Lower leg skin (tissue), 4 donors: Measurements from ENCODE around the gene SCYL1. TPM values are rescaled to one million over a fixed set of nuclear protein-coding genes. Genes with fewer than 3 reads are reported as not detected.
A peak's percentile ranks its signal among the peaks of the same experiment; 100 is the strongest.

Experiments
- DNase-seq, 2 donors: peaks; one replicate each; pipeline ENCODE4 v3.0.0-alpha.2; 2019; ENCODE audit warnings: low spot score in 2 of 2
- H3K4me3 ChIP-seq: fragments of 200-600 bp; sonication (generic); 2 replicates; pipeline ENCODE4 v1.5.1; 2017; ENCODE audit warnings: mild to moderate bottlenecking, low read depth; ENCODE audit not compliant: poor library complexity, severe bottlenecking
- POLR2A ChIP-seq, 2 donors: fragments of 450-650 bp; IDR thresholded peaks; one replicate each; pipeline ENCODE4 v1.6.1; 2016 to 2017; ENCODE audit warnings: antibody characterized with exemption in 2 of 2, mild to moderate bottlenecking in 1 of 2, moderate library complexity in 1 of 2
- WGBS, 2 donors: methylation state at CpG; one replicate each; pipeline ENCODE4 v1.1.5; 2018; 5-methylcytosine and 5-hydroxymethylcytosine counted together
- intact Hi-C: fragments of 100-400 bp; cut with DNase I; formaldehyde crosslinking; loops from one replicate; pipeline ENCODE4 v1.15.0; 2023; ENCODE audit warnings: low total_unique reads
- total RNA-seq, 4 donors: library from RNA; depleted of rRNA; stranded (reverse); fragments of >200 nt; gene quantifications; one replicate each; pipeline ENCODE4 v1.1.0, GENCODE V29; 2016
- TF ChIP-seq, protein P1 (sequence below), 3 donors: fragments of 450-650 bp; IDR thresholded peaks; one replicate each; pipeline ENCODE4 v1.5.1; 2016; ENCODE audit warnings: antibody characterized with exemption in 3 of 3, mild to moderate bottlenecking in 3 of 3, moderate library complexity in 2 of 3

The SCYL1 gene
- total RNA-seq, 4 donors from 2014 or later, result 73.1 to 103 (median 89.5) TPM

DNA sequence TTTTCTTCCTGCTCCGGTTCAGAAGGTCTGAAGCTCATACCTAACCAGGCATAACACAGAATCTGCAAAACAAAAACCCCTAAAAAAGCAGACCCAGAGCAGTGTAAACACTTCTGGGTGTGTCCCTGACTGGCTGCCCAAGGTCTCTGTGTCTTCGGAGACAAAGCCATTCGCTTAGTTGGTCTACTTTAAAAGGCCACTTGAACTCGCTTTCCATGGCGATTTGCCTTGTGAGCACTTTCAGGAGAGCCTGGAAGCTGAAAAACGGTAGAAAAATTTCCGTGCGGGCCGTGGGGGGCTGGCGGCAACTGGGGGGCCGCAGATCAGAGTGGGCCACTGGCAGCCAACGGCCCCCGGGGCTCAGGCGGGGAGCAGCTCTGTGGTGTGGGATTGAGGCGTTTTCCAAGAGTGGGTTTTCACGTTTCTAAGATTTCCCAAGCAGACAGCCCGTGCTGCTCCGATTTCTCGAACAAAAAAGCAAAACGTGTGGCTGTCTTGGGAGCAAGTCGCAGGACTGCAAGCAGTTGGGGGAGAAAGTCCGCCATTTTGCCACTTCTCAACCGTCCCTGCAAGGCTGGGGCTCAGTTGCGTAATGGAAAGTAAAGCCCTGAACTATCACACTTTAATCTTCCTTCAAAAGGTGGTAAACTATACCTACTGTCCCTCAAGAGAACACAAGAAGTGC is 26.7 kb upstream of the SCYL1 start:
- peak overlapping the region; percentile 52 for H3K4me3 ChIP-seq
- TF ChIP-seq, protein P1, sequence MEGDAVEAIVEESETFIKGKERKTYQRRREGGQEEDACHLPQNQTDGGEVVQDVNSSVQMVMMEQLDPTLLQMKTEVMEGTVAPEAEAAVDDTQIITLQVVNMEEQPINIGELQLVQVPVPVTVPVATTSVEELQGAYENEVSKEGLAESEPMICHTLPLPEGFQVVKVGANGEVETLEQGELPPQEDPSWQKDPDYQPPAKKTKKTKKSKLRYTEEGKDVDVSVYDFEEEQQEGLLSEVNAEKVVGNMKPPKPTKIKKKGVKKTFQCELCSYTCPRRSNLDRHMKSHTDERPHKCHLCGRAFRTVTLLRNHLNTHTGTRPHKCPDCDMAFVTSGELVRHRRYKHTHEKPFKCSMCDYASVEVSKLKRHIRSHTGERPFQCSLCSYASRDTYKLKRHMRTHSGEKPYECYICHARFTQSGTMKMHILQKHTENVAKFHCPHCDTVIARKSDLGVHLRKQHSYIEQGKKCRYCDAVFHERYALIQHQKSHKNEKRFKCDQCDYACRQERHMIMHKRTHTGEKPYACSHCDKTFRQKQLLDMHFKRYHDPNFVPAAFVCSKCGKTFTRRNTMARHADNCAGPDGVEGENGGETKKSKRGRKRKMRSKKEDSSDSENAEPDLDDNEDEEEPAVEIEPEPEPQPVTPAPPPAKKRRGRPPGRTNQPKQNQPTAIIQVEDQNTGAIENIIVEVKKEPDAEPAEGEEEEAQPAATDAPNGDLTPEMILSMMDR (IDR thresholded peaks at IDR 0.05), result no peak
- no peak for TF ChIP-seq POLR2A (IDR thresholded peaks at IDR 0.05)
- no peak for DNase-seq
- intact Hi-C loops, result loop anchor here (5.0 kb wide), 1 partner anchor 76 kb away; the partner anchor contains the start of gene NEAT1
- 0 to 2% methylated on average over 24 of the region's 24 CpGs for WGBS, 2 donors

DNA sequence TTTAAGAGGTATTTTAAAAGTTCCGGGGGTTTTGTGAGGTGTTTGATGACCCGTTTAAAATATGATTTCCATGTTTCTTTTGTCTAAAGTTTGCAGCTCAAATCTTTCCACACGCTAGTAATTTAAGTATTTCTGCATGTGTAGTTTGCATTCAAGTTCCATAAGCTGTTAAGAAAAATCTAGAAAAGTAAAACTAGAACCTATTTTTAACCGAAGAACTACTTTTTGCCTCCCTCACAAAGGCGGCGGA is 26.2 kb upstream of the SCYL1 start:
- 1% methylated on average over 6 of the region's 6 CpGs for WGBS, 2 donors
- no peak for TF ChIP-seq POLR2A (IDR thresholded peaks at IDR 0.05)
- TF ChIP-seq, protein P1 (IDR thresholded peaks at IDR 0.05), result no peak
- intact Hi-C loops, result loop anchor here (5.0 kb wide), 1 partner anchor 76 kb away; the partner anchor contains the start of gene NEAT1
- H3K4me3 ChIP-seq, result peak overlapping the region; percentile 52
- no peak for DNase-seq

DNA sequence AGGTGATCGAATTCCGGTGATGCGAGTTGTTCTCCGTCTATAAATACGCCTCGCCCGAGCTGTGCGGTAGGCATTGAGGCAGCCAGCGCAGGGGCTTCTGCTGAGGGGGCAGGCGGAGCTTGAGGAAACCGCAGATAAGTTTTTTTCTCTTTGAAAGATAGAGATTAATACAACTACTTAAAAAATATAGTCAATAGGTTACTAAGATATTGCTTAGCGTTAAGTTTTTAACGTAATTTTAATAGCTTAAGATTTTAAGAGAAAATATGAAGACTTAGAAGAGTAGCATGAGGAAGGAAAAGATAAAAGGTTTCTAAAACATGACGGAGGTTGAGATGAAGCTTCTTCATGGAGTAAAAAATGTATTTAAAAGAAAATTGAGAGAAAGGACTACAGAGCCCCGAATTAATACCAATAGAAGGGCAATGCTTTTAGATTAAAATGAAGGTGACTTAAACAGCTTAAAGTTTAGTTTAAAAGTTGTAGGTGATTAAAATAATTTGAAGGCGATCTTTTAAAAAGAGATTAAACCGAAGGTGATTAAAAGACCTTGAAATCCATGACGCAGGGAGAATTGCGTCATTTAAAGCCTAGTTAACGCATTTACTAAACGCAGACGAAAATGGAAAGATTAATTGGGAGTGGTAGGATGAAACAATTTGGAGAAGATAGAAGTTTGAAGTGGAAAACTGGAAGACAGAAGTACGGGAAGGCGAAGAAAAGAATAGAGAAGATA is 25.7 kb upstream of the SCYL1 start, which contains the start of gene MALAT1:
TSS of gene MALAT1 (plus strand) at position 69 of the 736 bp plus-strand sequence.
- peak; percentile 94 to 99 for DNase-seq
- TF ChIP-seq, protein P1 (IDR thresholded peaks at IDR 0.05), result no peak
- peak in 1 of 2 donors; percentile 100 for TF ChIP-seq POLR2A (IDR thresholded peaks at IDR 0.05)
- H3K4me3 ChIP-seq, result peak within 1 kb of the TSS; percentile 90
- intact Hi-C loops, result loop anchor here (5.0 kb wide), 1 partner anchor 77 kb away; the partner anchor contains the start of gene NEAT1
- 0% methylated on average over 24 of the region's 24 CpGs for WGBS, 2 donors

GRCh38 chr11:65499713-65500386 is 25.0 kb upstream of the SCYL1 start:
- intact Hi-C loops, result loop anchor here (5.0 kb wide), 1 partner anchor 78 kb away; the partner anchor contains the start of gene NEAT1
- TF ChIP-seq, protein P1 (IDR thresholded peaks at IDR 0.05), result no peak
- no peak for TF ChIP-seq POLR2A (IDR thresholded peaks at IDR 0.05)
- WGBS, 2 donors, result 0 to 1% methylated on average over 3 of the region's 3 CpGs
- DNase-seq, result no peak
- peak overlapping the region; percentile 90 for H3K4me3 ChIP-seq

- H3K4me3 ChIP-seq, result peak overlapping the region; percentile 90
- DNase-seq, result no peak
- intact Hi-C loops, result no loop called here
- 0 to 1% methylated on average over 20 of the region's 20 CpGs for WGBS, 2 donors
- TF ChIP-seq, protein P1 (IDR thresholded peaks at IDR 0.05), result no peak
- TF ChIP-seq POLR2A (IDR thresholded peaks at IDR 0.05), result no peak
Observed at GRCh38 chr11:65500387-65501185, 24.3 kb upstream of the SCYL1 start.
